DOHH2 (cell line): ENCODE results near the gene HPSE2.

ENCODE experiments used
- H3F3A ChIP-seq: fragments of 200-600 bp; sonication (generic), shearing (Covaris generic); 2 replicates; pipeline ENCODE4 v1.6.0; 2016; ENCODE audit warnings: antibody characterized with exemption, mild to moderate bottlenecking; ENCODE audit not compliant: control insufficient read depth, insufficient read depth
- H3K27ac ChIP-seq: fragments of 200-600 bp; sonication (generic); 2 replicates; pipeline ENCODE4 v1.5.1; 2014; ENCODE audit warnings: low read depth, mild to moderate bottlenecking, low read length, moderate library complexity
- H3K27me3 ChIP-seq: fragments of 200-600 bp; sonication (generic); 2 replicates; pipeline ENCODE4 v1.6.1; 2014; ENCODE audit warnings: mild to moderate bottlenecking, low read length, mixed read lengths; ENCODE audit not compliant: control insufficient read depth
- H3K36me3 ChIP-seq: fragments of 200-600 bp; sonication (generic); 2 replicates; pipeline ENCODE4 v1.6.1; 2014; ENCODE audit warnings: mild to moderate bottlenecking, low read length, moderate library complexity, mixed read lengths; ENCODE audit not compliant: control insufficient read depth
- H3K4me1 ChIP-seq: fragments of 200-600 bp; sonication (generic); 2 replicates; pipeline ENCODE4 v1.6.1; 2014; ENCODE audit warnings: mild to moderate bottlenecking, low read length, mixed read lengths; ENCODE audit not compliant: control insufficient read depth
- H3K4me2 ChIP-seq: fragments of 200-600 bp; sonication (generic); 2 replicates; pipeline ENCODE4 v1.6.0; 2014; ENCODE audit warnings: mild to moderate bottlenecking, low read length, moderate library complexity
- H3K4me3 ChIP-seq: fragments of 200-600 bp; sonication (generic); 2 replicates; pipeline ENCODE4 v1.5.1; 2014; ENCODE audit warnings: mild to moderate bottlenecking, low read length, mixed read lengths
- H3K79me2 ChIP-seq: fragments of 200-600 bp; sonication (generic); 2 replicates; pipeline ENCODE4 v1.6.1; 2014; ENCODE audit warnings: mild to moderate bottlenecking, low read length, mixed read lengths; ENCODE audit not compliant: control insufficient read depth
- H3K9me2 ChIP-seq: fragments of 200-600 bp; sonication (generic); replicated peaks from 2 replicates; pipeline ENCODE4 v1.6.1; 2014; ENCODE audit warnings: mild to moderate bottlenecking, low read length, mixed read lengths; ENCODE audit not compliant: control insufficient read depth
- H3K9me3 ChIP-seq: fragments of 200-600 bp; sonication (generic); 2 replicates; pipeline ENCODE4 v1.6.1; 2014; ENCODE audit warnings: antibody characterized with exemption, low read length, mixed read lengths; ENCODE audit not compliant: control insufficient read depth, insufficient read depth
- H4K20me1 ChIP-seq: fragments of 200-600 bp; sonication (generic); 2 replicates; pipeline ENCODE4 v1.6.0; 2014; ENCODE audit warnings: low read depth, mild to moderate bottlenecking, antibody characterized with exemption, low read length, moderate library complexity; ENCODE audit not compliant: control insufficient read depth, insufficient read depth
- EZH2phosphoT487 ChIP-seq: fragments of 200-600 bp; sonication (generic); IDR thresholded peaks from 2 replicates; pipeline ENCODE4 v1.6.1; 2017; ENCODE audit warnings: borderline replicate concordance, mild to moderate bottlenecking, antibody characterized with exemption, low read length, moderate library complexity, mixed read lengths
- TF ChIP-seq, protein P1 (sequence below): fragments of 200-600 bp; sonication (generic); IDR thresholded peaks from one replicate; pipeline ENCODE4 v1.5.1; 2014; ENCODE audit warnings: antibody characterized with exemption, mild to moderate bottlenecking, low read depth, low read length; ENCODE audit not compliant: poor library complexity, severe bottlenecking

HPSE2 gene

DNA sequence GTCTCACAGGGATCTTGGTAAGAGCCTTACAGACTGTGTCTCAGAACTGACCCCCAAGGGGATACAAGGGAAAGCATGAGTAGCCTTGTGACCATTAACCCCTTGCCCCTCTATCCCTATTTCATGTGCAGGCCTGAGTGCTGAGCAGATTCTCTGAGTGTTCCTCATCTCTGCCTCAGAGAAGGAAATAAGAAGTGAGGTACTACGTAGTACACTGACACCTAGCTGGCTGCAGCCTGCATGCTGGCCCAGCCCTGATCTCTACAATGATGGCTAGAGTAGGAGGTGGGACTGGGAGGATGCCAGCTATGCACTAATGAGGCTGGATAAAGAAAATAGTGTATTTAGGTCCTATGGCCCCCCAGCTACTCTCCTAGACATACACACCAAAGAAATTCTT, 614.0 kb downstream of the HPSE2 start:
- Histone ChIP-seq H3K79me2 (no peaks in the 10 kb centered on the region), H3F3A (no peaks in the 10 kb centered on the region), H3K4me1 (no peaks in the 10 kb centered on the region), H3K9me2 (no peaks in the 10 kb centered on the region), H4K20me1 (no peaks in the 10 kb centered on the region), H3K27me3 (peaks cover 2% of the 10 kb centered on the region; the same call in 1 of the 2 replicates), H3K4me3 (no peak overlapping the region), H3K4me2 (no peak overlapping the region), H3K36me3 (no peaks in the 10 kb centered on the region), H3K9me3 (no peaks in the 10 kb centered on the region), H3K27ac (no peak overlapping the region)
- TF ChIP-seq, protein P1, sequence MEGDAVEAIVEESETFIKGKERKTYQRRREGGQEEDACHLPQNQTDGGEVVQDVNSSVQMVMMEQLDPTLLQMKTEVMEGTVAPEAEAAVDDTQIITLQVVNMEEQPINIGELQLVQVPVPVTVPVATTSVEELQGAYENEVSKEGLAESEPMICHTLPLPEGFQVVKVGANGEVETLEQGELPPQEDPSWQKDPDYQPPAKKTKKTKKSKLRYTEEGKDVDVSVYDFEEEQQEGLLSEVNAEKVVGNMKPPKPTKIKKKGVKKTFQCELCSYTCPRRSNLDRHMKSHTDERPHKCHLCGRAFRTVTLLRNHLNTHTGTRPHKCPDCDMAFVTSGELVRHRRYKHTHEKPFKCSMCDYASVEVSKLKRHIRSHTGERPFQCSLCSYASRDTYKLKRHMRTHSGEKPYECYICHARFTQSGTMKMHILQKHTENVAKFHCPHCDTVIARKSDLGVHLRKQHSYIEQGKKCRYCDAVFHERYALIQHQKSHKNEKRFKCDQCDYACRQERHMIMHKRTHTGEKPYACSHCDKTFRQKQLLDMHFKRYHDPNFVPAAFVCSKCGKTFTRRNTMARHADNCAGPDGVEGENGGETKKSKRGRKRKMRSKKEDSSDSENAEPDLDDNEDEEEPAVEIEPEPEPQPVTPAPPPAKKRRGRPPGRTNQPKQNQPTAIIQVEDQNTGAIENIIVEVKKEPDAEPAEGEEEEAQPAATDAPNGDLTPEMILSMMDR, result no peak
- no peak for TF ChIP-seq EZH2phosphoT487

DNA sequence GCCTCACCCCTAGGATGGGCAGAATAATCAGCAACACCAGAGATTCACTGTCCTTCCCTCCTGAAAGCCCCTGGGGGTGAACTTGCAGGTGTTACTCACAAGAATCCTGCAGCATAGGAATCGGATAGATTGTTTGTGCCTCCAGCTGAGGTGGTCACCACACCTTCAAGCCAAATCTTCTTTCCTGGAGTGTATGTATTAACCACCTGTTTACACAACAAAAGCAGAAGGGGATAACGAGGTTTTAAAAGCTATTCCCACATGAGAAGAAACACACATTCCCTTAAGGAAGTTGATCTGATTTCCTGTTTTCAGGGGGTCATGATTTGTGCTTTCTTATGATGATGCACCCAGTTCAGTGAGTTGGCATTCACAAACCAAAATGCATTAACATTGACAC, 615.1 kb downstream of the HPSE2 start:
- no peaks in the 10 kb centered on the region for H3K9me2 ChIP-seq
- no peak overlapping the region for H3K4me3 ChIP-seq
- no peaks in the 10 kb centered on the region for H3K36me3 ChIP-seq
- no peak for TF ChIP-seq EZH2phosphoT487
- TF ChIP-seq, protein P1, result no peak
- H3K9me3 ChIP-seq, result no peaks in the 10 kb centered on the region
- H3K79me2 ChIP-seq, result no peaks in the 10 kb centered on the region
- no peak overlapping the region for H3K27ac ChIP-seq
- no peak overlapping the region for H3K4me2 ChIP-seq
- no peaks in the 10 kb centered on the region for H3K4me1 ChIP-seq
- no peaks in the 10 kb centered on the region for H4K20me1 ChIP-seq
- peaks cover 6% of the 10 kb centered on the region for H3K27me3 ChIP-seq
- no peaks in the 10 kb centered on the region for H3F3A ChIP-seq

DNA sequence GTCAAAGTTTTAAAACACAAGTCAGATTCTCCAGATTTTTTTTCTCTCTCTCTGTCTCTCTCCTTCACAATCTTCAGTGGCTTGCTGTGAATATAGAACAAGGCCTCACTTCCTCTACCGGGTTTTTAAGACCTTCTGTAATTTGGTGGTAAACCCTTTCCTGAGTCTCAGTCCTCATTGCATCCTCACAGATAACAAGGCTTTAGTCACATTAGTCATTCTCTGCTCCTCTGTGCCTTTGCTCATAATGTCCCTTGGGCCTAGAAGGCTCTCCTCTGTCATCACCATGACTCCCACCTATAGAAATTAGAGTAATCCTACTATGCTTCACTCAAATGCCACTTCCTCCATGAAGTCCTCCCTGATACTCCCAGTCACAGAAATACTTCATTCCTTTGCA, 616.2 kb downstream of the HPSE2 start:
- H3K27ac ChIP-seq, result no peak overlapping the region
- H3K9me2 ChIP-seq, result no peaks in the 10 kb centered on the region
- H3F3A ChIP-seq, result no peaks in the 10 kb centered on the region
- no peaks in the 10 kb centered on the region for H3K4me1 ChIP-seq
- peaks cover 11% of the 10 kb centered on the region for H3K27me3 ChIP-seq
- no peaks in the 10 kb centered on the region for H3K79me2 ChIP-seq
- no peaks in the 10 kb centered on the region for H3K36me3 ChIP-seq
- H3K4me2 ChIP-seq, result no peak overlapping the region
- H3K9me3 ChIP-seq, result no peaks in the 10 kb centered on the region
- H3K4me3 ChIP-seq, result no peak overlapping the region
- H4K20me1 ChIP-seq, result no peaks in the 10 kb centered on the region
- TF ChIP-seq, protein P1, result no peak
- TF ChIP-seq EZH2phosphoT487, result no peak
